GM04503 (cell line): ENCODE data around the gene TAS1R1.

ENCODE experiments used
- DNase-seq: peaks from one replicate; pipeline ENCODE4 v3.0.0-alpha.2; 2012; ENCODE audit warnings: low read depth

The TAS1R1 gene

GRCh38 chr1:6574025-6574620 is 19.0 kb downstream of the TAS1R1 start:
- DNase-seq: no peak

DNA sequence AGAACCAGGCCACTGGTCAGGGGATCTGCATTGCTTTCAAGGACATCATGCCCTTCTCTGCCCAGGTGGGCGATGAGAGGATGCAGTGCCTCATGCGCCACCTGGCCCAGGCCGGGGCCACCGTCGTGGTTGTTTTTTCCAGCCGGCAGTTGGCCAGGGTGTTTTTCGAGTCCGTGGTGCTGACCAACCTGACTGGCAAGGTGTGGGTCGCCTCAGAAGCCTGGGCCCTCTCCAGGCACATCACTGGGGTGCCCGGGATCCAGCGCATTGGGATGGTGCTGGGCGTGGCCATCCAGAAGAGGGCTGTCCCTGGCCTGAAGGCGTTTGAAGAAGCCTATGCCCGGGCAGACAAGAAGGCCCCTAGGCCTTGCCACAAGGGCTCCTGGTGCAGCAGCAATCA is 19.7 kb downstream of the TAS1R1 start:
- DNase-seq: no peak

DNA sequence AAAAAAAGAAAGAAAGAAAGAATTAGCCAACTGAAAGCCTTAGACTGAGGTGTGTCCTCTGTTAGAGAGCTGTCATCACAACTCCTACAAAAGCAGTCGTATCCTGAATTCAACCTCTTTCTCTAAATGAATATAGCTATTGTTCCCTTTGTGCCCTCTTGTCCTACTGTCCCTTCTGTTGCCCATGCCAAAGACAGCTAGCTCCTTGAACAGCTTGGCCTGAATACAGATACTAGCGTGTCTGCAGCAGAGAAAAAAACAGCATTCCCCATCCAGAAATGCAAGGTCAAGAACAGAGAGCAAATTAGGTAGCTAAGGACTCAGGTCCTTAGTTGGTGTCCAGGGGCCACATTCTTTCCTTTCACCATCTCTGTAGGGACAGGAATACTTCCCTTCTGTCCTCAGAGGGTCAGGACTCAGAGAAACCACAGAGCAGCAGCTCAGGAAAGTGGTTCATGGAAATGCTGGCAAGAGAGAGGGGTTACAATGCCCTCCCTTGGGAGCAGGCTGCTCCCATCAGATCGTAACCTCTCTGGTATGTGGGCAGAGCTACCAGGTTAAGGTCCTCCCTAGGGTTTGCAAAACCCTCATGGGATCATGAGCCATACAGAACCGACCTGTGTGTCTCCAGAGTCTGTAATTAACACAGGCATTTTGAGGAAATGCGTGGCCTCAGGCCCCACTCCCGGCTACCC is 22.9 kb downstream of the TAS1R1 start:
- DNase-seq: peak; percentile 48

DNA sequence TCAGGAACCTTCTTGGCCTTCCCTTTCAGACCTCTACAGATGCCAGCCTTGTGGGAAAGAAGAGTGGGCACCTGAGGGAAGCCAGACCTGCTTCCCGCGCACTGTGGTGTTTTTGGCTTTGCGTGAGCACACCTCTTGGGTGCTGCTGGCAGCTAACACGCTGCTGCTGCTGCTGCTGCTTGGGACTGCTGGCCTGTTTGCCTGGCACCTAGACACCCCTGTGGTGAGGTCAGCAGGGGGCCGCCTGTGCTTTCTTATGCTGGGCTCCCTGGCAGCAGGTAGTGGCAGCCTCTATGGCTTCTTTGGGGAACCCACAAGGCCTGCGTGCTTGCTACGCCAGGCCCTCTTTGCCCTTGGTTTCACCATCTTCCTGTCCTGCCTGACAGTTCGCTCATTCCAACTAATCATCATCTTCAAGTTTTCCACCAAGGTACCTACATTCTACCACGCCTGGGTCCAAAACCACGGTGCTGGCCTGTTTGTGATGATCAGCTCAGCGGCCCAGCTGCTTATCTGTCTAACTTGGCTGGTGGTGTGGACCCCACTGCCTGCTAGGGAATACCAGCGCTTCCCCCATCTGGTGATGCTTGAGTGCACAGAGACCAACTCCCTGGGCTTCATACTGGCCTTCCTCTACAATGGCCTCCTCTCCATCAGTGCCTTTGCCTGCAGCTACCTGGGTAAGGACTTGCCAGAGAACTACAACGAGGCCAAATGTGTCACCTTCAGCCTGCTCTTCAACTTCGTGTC is 23.7 kb downstream of the TAS1R1 start:
- DNase-seq: no peak

DNA sequence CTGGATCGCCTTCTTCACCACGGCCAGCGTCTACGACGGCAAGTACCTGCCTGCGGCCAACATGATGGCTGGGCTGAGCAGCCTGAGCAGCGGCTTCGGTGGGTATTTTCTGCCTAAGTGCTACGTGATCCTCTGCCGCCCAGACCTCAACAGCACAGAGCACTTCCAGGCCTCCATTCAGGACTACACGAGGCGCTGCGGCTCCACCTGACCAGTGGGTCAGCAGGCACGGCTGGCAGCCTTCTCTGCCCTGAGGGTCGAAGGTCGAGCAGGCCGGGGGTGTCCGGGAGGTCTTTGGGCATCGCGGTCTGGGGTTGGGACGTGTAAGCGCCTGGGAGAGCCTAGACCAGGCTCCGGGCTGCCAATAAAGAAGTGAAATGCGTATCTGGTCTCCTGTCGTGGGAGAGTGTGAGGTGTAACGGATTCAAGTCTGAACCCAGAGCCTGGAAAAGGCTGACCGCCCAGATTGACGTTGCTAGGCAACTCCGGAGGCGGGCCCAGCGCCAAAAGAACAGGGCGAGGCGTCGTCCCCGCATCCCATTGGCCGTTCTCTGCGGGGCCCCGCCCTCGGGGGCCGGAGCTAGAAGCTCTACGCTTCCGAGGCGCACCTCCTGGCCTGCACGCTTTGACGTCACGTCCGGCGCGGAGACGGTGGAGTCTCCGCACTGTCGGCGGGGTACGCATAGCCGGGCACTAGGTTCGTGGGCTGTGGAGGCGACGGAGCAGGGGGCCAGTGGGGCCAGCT is 24.4 kb downstream of the TAS1R1 start, which contains the start of gene ZBTB48:
Gene ZBTB48 (plus strand): TSS at position 621 of the 745 bp plus-strand sequence. CDS start 616 bp downstream, outside the sequence.
- peak; percentile 82 for DNase-seq

- no peak for DNase-seq
Measured at GRCh38 chr1:6580119-6580592, 25.0 kb downstream of the TAS1R1 start.

- DNase-seq: no peak
Measured at GRCh38 chr1:6580593-6581409, 25.7 kb downstream of the TAS1R1 start.

DNA sequence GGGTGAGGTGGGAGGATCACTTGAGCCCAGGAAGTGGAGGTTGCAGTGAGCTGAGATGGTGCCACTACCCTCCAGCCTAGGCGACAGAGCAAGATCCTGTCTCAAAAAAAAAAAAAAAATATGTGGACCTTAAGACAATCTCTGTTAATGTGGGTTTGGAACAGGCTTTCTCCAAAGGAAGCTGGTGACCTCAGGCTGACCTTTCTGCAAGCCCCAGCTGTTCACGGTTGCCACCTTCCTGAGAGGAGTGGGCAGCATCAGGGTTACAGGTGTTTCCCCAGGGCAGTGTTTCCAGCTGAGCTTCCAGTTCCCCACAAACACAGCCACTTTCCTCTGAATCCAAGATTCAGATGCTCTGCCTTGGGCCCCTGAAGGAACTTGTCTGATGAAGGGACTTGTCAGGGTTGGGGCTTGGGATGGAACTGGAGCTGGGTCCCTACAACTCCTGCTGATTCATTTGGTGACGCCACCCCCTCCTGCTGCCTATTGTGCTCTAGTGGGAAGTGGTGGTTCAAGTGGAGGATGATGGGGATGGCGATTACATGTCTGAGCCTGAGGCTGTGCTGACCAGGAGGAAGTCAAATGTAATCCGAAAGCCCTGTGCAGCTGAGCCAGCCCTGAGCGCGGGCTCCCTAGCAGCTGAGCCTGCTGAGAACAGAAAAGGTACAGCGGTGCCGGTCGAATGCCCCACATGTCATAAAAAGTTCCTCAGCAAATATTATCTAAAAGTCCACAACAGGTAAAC is 26.6 kb downstream of the TAS1R1 start:
- DNase-seq: no peak

- no peak for DNase-seq
Measured at GRCh38 chr1:6582370-6582769, 27.3 kb downstream of the TAS1R1 start.

GRCh38 chr1:6584126-6585080 is 29.3 kb downstream of the TAS1R1 start:
- no peak for DNase-seq

- no peak for DNase-seq
Measured at GRCh38 chr1:6585081-6585722, 30.1 kb downstream of the TAS1R1 start.

GRCh38 chr1:6585841-6586240 is 30.7 kb downstream of the TAS1R1 start:
- no peak for DNase-seq

DNA sequence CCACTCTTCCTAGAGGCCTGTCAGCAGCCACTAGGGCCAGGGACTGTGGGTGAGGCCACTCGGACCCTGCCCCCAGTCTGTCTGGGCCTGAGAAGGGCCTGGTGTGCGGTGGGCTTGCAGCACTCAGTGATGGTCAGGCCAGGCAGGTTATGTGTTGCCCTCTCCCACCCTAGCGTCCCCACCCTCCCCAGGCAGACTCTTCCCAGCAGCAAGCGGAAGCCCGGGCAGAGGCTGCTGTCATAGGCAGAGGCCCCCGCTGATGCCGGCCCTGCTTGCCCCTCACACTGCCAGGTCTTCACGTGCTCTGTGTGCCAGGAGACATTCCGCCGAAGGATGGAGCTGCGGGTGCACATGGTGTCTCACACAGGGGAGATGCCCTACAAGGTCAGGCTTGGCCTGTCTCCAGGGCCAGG is 31.3 kb downstream of the TAS1R1 start:
- DNase-seq: no peak

DNA sequence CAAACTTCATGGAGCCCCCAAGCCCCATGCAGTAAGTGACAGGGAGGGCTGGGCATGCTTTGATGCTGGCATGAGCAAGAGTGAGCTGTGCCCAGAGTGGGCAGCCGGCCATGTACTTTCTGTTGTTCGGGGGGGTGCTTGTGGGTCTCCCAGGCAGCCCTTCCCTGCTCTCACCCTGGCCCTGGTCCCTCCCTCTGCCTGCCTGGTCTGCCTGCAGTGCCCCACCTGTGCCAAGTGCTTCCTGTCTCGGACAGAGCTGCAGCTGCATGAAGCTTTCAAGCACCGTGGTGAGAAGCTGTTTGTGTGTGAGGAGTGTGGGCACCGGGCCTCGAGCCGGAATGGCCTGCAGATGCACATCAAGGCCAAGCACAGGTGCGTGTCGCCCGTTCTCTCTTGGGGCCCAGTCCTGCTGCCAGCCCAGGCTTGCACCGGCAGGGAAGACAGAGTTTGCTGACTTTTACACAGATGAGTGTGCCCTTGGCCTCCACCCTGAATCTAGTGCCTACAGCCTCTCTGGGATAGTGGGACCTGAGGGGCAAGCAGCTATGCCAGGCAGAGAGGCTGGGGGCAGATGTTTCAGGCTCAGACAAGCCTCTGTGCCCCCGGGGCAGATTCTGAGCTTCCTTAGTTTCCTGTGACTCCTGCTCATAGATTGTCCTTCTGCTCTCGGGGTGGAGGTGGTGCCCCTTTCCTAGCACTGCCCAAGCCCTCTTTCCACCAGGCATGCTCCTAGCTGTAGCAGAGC is 32.3 kb downstream of the TAS1R1 start:
- no peak for DNase-seq

DNA sequence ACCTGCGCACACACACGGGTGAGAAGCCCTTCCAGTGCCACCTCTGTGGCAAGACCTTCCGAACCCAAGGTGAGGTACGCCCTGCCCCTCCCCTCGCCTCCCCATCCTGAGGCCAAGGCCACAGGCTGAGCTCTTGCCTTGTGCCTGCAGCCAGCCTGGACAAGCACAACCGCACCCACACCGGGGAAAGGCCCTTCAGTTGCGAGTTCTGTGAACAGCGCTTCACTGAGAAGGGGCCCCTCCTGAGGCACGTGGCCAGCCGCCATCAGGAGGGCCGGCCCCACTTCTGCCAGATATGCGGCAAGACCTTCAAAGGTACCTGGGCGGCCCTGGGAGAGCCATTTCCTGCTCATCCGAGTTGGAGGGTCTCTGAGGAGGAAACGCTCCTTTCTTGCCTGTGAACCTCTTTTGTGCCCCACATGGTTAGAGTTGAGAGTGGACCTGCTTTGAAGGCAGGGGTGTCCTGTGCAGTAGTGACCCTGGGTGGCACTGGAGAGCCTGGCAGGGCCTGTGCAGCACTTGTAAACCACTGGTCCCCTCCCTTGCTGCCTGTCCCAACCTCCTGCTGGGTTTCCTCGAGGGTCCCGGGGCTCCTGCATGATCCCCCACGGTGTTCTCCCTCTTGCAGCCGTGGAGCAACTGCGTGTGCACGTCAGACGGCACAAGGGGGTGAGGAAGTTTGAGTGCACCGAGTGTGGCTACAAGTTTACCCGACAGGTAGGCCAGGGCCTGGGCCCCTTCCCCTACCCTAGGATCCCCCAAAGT is 33.2 kb downstream of the TAS1R1 start:
- DNase-seq: no peak

DNA sequence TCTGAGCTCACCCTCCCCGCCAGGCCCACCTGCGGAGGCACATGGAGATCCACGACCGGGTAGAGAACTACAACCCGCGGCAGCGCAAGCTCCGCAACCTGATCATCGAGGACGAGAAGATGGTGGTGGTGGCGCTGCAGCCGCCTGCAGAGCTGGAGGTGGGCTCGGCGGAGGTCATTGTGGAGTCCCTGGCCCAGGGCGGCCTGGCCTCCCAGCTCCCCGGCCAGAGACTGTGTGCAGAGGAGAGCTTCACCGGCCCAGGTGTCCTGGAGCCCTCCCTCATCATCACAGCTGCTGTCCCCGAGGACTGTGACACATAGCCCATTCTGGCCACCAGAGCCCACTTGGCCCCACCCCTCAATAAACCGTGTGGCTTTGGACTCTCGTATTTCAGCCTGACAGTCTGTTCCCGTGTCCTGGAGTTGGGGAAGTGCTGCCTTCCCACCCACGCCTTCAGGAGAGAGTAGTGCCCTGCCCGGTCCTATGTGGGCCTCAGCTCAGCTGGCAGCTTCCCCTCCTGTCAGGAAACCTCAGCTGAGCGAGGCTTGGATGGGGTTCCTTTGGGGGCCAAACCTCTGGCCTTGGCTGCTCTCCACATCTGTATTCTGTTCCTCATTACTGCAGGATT is 33.9 kb downstream of the TAS1R1 start:
- DNase-seq: no peak

DNA sequence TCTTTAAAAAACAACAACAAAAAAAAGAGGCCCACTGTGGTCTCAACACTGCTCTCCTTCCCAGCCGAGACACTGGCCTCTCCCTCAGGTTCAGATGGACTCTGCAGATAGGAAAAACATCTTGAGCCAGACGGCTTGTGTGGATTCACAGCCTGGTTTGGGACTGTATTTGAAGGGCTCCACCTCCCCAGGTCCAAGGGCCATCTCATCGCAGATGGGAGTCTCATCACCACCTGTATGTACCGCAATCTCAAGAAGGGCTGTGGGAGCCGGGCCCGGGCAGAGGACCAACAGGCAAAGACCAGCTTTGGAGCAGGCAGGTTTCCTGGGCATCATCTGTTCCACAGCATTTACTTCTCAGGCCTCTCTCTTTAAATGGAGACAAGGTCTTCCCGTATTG is 34.9 kb downstream of the TAS1R1 start:
- DNase-seq: no peak
